Activated CD8-positive, alpha-beta memory T cell treated with anti-CD3 and anti-CD28 coated beads, Interleukin-2, amount 50 U/mL, for 4 hours (primary cell): ENCODE results near the gene IPMK.

Experiments used
- DNase-seq: peaks from one replicate; pipeline ENCODE4 v3.0.0-alpha.2; 2020

IPMK gene

DNA sequence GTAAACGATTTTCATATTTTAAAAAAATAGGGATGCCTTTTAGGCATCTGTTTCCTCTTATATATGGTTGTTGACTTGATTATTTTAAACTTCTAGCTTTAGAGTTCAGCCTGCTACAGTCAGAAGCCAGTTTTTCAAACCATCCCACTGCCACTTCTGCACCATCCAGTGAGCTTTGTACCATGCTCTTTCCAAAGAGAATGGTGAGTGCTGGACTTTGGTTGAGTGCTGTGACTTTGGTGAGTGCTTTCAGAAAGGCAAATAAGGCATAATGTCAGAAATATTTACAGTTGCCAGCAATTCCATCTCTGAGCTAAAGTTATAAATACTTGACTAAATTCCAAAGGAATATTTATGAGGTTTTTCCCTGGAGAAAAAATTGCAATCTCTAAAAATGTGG, 117.4 kb downstream of the IPMK start:
- DNase-seq, result no peak

- no peak for DNase-seq
Measured at GRCh38 chr10:58143944-58144343, 123.8 kb downstream of the IPMK start.
